GM10248 (cell line): Measurements from ENCODE around the gene PSMB10.
"Not testable (repeated sequence)": the region's sequence is repeated elsewhere in the genome, so short reads cannot be mapped to it uniquely, and the experiment has no call there.

Experiments
- CTCF ChIA-PET: fragments of 300-600 bp; sonication (Branson Sonifier 250); formaldehyde crosslinking; extraction: SDS; loops from one replicate; lab custom pipeline; 2021; ENCODE audit warnings: antibody characterized with exemption; lab: Yijun Ruan, JAX
- POLR2A ChIA-PET: fragments of 350-650 bp; sonication (Branson Sonifier 250); formaldehyde crosslinking; extraction: SDS; loops from one replicate; lab custom pipeline; 2020; ENCODE audit warnings: antibody characterized with exemption; lab: Yijun Ruan, JAX
- DNase-seq: peaks from one replicate; pipeline ENCODE4 v3.0.0; 2012; ENCODE audit errors: extremely low spot score
- TF ChIP-seq, protein P1 (sequence below): IDR thresholded peaks from 2 replicates; pipeline ENCODE4 v1.5.1; 2012; ENCODE audit warnings: mild to moderate bottlenecking, low read depth; ENCODE audit errors: extremely low read depth, missing control alignments, control extremely low read depth

The PSMB10 gene

GRCh38 chr16:67976205-67976604 is 39.6 kb upstream of the PSMB10 start:
- DNase-seq, result no peak
- CTCF ChIA-PET, result interaction anchor here (1.7 to 3.9 kb wide), 3 partner anchors 10 to 17 kb away, joined by 3 to 21 read pairs (median 6); no protein-coding TSS in a partner anchor
- POLR2A ChIA-PET, result no interaction called here
- TF ChIP-seq, protein P1, sequence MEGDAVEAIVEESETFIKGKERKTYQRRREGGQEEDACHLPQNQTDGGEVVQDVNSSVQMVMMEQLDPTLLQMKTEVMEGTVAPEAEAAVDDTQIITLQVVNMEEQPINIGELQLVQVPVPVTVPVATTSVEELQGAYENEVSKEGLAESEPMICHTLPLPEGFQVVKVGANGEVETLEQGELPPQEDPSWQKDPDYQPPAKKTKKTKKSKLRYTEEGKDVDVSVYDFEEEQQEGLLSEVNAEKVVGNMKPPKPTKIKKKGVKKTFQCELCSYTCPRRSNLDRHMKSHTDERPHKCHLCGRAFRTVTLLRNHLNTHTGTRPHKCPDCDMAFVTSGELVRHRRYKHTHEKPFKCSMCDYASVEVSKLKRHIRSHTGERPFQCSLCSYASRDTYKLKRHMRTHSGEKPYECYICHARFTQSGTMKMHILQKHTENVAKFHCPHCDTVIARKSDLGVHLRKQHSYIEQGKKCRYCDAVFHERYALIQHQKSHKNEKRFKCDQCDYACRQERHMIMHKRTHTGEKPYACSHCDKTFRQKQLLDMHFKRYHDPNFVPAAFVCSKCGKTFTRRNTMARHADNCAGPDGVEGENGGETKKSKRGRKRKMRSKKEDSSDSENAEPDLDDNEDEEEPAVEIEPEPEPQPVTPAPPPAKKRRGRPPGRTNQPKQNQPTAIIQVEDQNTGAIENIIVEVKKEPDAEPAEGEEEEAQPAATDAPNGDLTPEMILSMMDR, result no peak

DNA sequence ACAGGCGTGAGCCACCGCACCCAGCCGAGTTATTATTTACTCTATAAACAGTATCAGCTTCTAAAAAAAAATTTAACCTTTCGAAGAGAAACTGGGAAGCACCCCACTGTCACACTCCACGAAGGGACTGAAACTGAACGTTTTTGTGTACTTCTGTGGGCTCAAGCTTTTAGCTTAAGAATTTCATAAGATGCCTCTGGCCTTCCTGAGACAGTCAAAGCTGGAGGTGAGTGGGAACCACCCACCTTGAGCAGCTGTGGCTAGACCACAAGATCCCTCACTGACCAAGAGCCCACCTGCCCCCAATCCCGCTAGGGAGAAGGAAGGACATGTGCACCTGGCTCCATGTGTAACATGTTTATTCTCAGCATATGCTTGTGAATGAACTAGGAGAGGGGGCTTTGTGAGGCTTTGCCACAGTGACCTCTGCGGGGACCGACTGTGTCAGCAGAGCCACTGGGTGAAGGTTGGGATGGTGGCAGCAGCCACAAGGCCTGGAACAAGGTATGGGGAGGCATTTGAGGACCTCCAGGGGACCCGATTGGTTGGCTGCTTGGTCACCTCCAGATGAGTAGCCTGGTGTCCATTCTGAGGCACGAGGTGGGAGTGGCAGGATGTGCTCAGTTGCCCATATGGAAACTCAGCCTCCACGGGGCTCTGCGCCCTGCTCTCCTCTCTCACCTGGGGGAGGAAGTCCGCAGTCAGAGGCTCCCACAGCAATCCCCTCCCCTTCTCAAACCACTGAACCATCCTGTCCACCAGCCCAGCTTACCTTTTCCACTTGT is 38.9 kb upstream of the PSMB10 start:
- ChIA-PET POLR2A (no interaction called here), CTCF (interaction anchor here (1.2 to 3.9 kb wide), 4 partner anchors 10 to 18 kb away, joined by 3 to 21 read pairs (median 5); no protein-coding TSS in a partner anchor)
- TF ChIP-seq, protein P1, result no peak
- peak; percentile 60 for DNase-seq

DNA sequence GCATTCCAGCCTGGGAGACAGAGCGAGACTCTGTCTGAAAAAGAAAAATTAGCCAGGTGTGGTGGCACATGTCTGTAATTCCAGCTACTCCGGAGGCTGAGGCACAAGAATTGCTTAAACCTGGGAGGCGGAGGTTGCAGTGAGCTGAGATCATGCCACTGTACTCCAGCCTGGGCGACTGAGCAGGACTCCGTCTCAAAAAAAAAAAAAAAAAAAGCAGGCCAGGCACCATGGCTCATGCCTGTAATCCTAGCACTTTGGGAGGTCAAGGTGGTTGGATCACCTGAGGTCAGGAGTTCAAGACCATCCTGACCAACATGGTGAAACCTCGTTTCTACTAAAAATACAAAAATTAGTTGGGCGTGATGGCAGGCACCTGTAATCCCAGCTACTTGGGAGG is 35.6 kb upstream of the PSMB10 start:
- POLR2A ChIA-PET, DNase-seq: not testable (repeated sequence)
- CTCF ChIA-PET, result interaction anchor here (1.0 to 1.5 kb wide), 4 partner anchors 11 to 89 kb away, joined by 3 to 5 read pairs (median 3); no protein-coding TSS in a partner anchor

GRCh38 chr16:67971111-67971510 is 34.5 kb upstream of the PSMB10 start:
- TF ChIP-seq, protein P1, result no peak
- CTCF ChIA-PET, result interaction anchor here (1.0 to 1.9 kb wide), 3 partner anchors 13 to 87 kb away, joined by 3 to 5 read pairs (median 4); no protein-coding TSS in a partner anchor
- DNase-seq, result no peak
- POLR2A ChIA-PET, result no interaction called here

GRCh38 chr16:67969254-67970039 is 32.8 kb upstream of the PSMB10 start:
- POLR2A ChIA-PET, result no interaction called here
- TF ChIP-seq, protein P1, result no peak
- peak; percentile 53 for DNase-seq
- CTCF ChIA-PET, result interaction anchor here (0.8 to 1.9 kb wide), 5 partner anchors 24 to 115 kb away, joined by 3 to 5 read pairs (median 3); partner anchors contain the start of gene NFATC3

DNA sequence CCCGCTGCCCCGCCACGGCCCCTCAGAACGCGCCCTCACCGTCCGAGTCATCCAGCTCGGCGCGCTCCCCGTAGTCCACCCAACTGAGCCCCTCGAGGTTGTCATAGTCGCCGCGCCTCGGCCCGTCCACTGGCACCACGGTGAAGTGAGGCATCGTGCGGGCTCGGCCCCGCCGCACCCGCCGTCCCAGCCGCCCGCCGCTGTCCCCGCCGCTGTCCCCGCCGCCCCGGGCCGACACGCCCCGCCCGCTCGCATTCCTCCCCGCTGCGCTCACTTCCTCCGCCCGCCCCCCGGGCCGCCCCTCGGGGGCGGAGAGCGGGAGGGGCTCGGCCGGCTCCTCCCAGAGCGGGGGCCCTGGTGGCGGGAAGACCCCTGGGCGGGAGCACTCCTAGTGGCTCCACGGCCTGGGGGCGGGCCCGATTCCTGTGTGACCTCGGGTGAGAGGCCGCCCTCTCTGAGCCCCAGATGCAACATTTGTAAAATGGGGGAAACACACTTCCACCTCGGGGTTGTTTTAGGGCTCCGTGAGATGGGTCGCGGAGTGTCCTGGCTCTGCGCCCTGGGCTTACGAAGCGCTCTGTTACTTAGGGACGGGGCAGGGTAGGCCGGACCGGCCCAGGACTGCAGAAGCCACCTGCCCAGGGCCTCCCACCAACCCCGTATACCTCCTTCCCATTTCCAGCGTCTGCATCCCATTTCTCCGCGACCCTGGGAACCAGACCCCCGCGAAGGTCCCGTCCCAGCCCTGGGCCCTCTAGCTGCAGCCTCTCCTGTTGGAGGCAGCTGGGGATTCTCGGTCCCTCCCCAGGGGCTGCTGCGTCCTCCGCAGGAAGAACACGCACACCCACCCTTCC is 32.0 kb upstream of the PSMB10 start, which contains the start of gene SLC12A4:
SLC12A4 (minus strand) TSS at position 238 of the 854 bp plus-strand sequence; CDS start at position 154, 84 bp downstream.
- TF ChIP-seq, protein P1, result no peak
- peak; percentile 98 for DNase-seq
- CTCF ChIA-PET, result interaction anchor here (0.8 to 1.8 kb wide), 2 partner anchors 27 to 72 kb away, joined by 3 to 5 read pairs; no protein-coding TSS in a partner anchor
- POLR2A ChIA-PET, result interaction anchor here (0.6 kb wide), 1 partner anchor 103 kb away, joined by 3 read pairs; no protein-coding TSS in a partner anchor
